CD4-positive, alpha-beta T cell treated with Interferon alpha-2 for 1 hour (primary cell): ENCODE data around the gene PTPN6.

ENCODE experiments used
- DNase-seq, 2 donors: peaks; one replicate each; pipeline ENCODE4 v3.0.0-alpha.2; 2020 to 2022

Gene PTPN6

GRCh38 chr12:6942331-6942665 is 8.9 kb upstream of the PTPN6 start:
- no peak for DNase-seq

GRCh38 chr12:6943389-6943721 is 7.8 kb upstream of the PTPN6 start:
- DNase-seq, result peak; percentile 89 to 92

- peak; percentile 87 to 90 for DNase-seq
Observed at GRCh38 chr12:6943722-6944380, 7.3 kb upstream of the PTPN6 start, which contains the start of the genes C12orf57 and RNU7-1. Gene C12orf57, plus strand, starts transcription at chr12:6944022. Its CDS starts 100 bp downstream, at chr12:6944122. Gene RNU7-1, plus strand, starts transcription at chr12:6943816.

- DNase-seq, result peak; percentile 88 to 91
Observed at GRCh38 chr12:6944381-6945186, 6.6 kb upstream of the PTPN6 start.

- no peak for DNase-seq
Observed at GRCh38 chr12:6945613-6946012, 5.5 kb upstream of the PTPN6 start.

GRCh38 chr12:6946033-6946919 is 4.9 kb upstream of the PTPN6 start:
- DNase-seq, result peak; percentile 59 to 80

- DNase-seq, result no peak
Observed at GRCh38 chr12:6946920-6947374, 4.2 kb upstream of the PTPN6 start.

- no peak for DNase-seq
Observed at GRCh38 chr12:6947615-6948014, 3.5 kb upstream of the PTPN6 start.

GRCh38 chr12:6948873-6949594 is 2.1 kb upstream of the PTPN6 start:
- DNase-seq, result peak; percentile 52 to 67

GRCh38 chr12:6950401-6950801 is 755 bp upstream of the PTPN6 start:
- peak; percentile 41 to 62 for DNase-seq

- DNase-seq, result peak in 1 of 2 donors; percentile 63
Observed at GRCh38 chr12:6951551-6952120, 480 bp downstream of the PTPN6 start.

- no peak for DNase-seq
Observed at GRCh38 chr12:6952121-6952862, 1.1 kb downstream of the PTPN6 start.

GRCh38 chr12:6952863-6953441 is 1.8 kb downstream of the PTPN6 start:
- peak in 1 of 2 donors; percentile 40 for DNase-seq

GRCh38 chr12:6953442-6954315 is 2.5 kb downstream of the PTPN6 start:
- DNase-seq, result peak; percentile 89 to 94

GRCh38 chr12:6954316-6955107 is 3.4 kb downstream of the PTPN6 start:
- DNase-seq, result peak in 1 of 2 donors; percentile 37

- DNase-seq, result peak in 1 of 2 donors; percentile 27
Observed at GRCh38 chr12:6955108-6956020, 4.2 kb downstream of the PTPN6 start.

GRCh38 chr12:6956021-6956727 is 5.0 kb downstream of the PTPN6 start:
- peak; percentile 41 to 58 for DNase-seq
